HFF-Myc (cell line): ENCODE data around the gene EXD3.
"Not testable (repeated sequence)": the region's sequence is repeated elsewhere in the genome, so short reads cannot be mapped to it uniquely, and the experiment has no call there.

ENCODE experiments used
- DNase-seq: peaks from one replicate; pipeline ENCODE4 v3.0.0-alpha.2; 2011; ENCODE audit warnings: low read depth; ENCODE audit errors: extremely low read depth
- H3K4me3 ChIP-seq: replicated peaks from 2 replicates; pipeline ENCODE4 v1.5.1; 2011; ENCODE audit warnings: low read depth, mild to moderate bottlenecking, control low read depth, low read length
- CTCF ChIP-seq: IDR thresholded peaks from 2 replicates; pipeline ENCODE4 v1.5.1; 2012; ENCODE audit warnings: mild to moderate bottlenecking, low read depth, low read length, control low read depth; ENCODE audit errors: missing control alignments

EXD3 gene

GRCh38 chr9:137382444-137383080 lies 40.4 kb downstream of the EXD3 start:
- TF ChIP-seq CTCF: no peak
- H3K4me3 ChIP-seq: no peak overlapping the region
- DNase-seq: no peak

GRCh38 chr9:137381501-137382443 lies 41.2 kb downstream of the EXD3 start:
- H3K4me3 ChIP-seq: no peak overlapping the region
- TF ChIP-seq CTCF: no peak
- no peak for DNase-seq

- TF ChIP-seq CTCF: no peak
- DNase-seq: no peak
- H3K4me3 ChIP-seq: no peak overlapping the region
Measured at GRCh38 chr9:137380606-137381005, 42.4 kb downstream of the EXD3 start.

- DNase-seq: no peak
- no peak overlapping the region for H3K4me3 ChIP-seq
- TF ChIP-seq CTCF: no peak
Measured at GRCh38 chr9:137380171-137380570, 42.8 kb downstream of the EXD3 start.

GRCh38 chr9:137379761-137380161 lies 43.2 kb downstream of the EXD3 start:
- DNase-seq: no peak
- no peak for TF ChIP-seq CTCF

GRCh38 chr9:137378688-137379410 lies 44.1 kb downstream of the EXD3 start:
- not testable (repeated sequence) for H3K4me3 ChIP-seq, DNase-seq

More at GRCh38 chr9:137379761-137380161, 43.2 kb downstream of the EXD3 start:
- H3K4me3 ChIP-seq: no peak overlapping the region

GRCh38 chr9:137376386-137376785 lies 46.6 kb downstream of the EXD3 start:
- no peak for TF ChIP-seq CTCF
- no peak for DNase-seq
- H3K4me3 ChIP-seq: no peak overlapping the region
